ENCODE data around the gene PTPRD. TPM values are rescaled to one million over a fixed set of nuclear protein-coding genes. Genes with fewer than 3 reads are reported as not detected.

Gene PTPRD
- total RNA-seq, 2 experiments from 2014 or later = 0.03 TPM; not detected in 1

DNA sequence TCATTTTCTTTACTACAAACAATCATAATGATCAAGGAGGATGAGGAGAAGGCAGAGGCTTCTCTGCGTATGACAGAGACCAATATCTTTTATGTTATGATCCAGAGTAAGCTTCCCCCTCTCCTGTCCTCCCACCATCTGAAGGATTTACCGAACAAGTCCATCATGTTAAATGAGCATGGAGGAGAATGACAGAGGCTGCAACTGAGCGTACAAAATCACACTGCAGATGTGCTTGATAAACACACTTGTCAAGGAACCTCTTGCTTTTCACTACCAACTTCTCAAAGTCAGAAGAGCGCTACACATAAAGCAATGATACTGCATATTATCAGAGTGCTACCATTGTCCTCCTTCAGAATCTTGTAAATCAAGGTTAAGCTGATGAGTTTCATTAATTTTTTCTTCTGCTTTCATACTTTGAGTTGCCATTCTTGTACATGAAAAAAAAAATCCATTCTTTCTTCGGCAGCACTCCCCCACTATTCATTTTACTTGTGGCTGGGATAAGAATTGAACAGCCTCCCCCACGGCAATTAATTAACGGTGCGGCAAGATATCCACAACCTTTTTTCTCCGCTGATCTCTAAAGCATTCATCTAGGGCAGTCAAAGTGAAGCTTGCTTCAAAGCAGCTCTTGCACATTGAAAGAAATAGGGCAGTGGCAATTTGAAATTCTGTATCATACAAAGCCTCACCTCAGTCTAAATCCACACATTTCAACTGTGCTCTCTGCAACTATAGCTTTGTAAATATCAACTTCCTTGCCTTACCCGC lies 2139.4 kb downstream of the PTPRD start:
- no peak for TF ChIP-seq EZH2phosphoT487 (IDR thresholded peaks at IDR 0.05; ENCODE audit: borderline replicate concordance, low read depth, low read length)
- TF ChIP-seq, protein P1, sequence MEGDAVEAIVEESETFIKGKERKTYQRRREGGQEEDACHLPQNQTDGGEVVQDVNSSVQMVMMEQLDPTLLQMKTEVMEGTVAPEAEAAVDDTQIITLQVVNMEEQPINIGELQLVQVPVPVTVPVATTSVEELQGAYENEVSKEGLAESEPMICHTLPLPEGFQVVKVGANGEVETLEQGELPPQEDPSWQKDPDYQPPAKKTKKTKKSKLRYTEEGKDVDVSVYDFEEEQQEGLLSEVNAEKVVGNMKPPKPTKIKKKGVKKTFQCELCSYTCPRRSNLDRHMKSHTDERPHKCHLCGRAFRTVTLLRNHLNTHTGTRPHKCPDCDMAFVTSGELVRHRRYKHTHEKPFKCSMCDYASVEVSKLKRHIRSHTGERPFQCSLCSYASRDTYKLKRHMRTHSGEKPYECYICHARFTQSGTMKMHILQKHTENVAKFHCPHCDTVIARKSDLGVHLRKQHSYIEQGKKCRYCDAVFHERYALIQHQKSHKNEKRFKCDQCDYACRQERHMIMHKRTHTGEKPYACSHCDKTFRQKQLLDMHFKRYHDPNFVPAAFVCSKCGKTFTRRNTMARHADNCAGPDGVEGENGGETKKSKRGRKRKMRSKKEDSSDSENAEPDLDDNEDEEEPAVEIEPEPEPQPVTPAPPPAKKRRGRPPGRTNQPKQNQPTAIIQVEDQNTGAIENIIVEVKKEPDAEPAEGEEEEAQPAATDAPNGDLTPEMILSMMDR (conservative IDR thresholded peaks at IDR 0.05; ENCODE audit: low read length) = no peak
- no peak overlapping the region for H2AFZ ChIP-seq (ENCODE audit: low read length)
- DNase-seq (ENCODE audit: low spot score) = no peak
- H4K20me1 ChIP-seq (ENCODE audit: insufficient read depth, low read length) = no peaks in the 10 kb centered on the region
- no peaks in the 10 kb centered on the region for H3K79me2 ChIP-seq (ENCODE audit: insufficient read depth, low read depth, low read length)
- H3K4me3 ChIP-seq (ENCODE audit: low read depth, low read length, poor library complexity, severe bottlenecking) = no peak overlapping the region
- no peaks in the 10 kb centered on the region for H3K9me2 ChIP-seq (ENCODE audit: insufficient read depth, low read length)
- no peaks in the 10 kb centered on the region for H3K9me3 ChIP-seq (ENCODE audit: low read length)
- ChIA-PET CTCF (ENCODE audit: unreplicated experiment) (no interaction called here), POLR2A (interaction anchor here (0.7 kb wide), 1 partner anchor 73 kb away, joined by 4 read pairs; no protein-coding TSS in a partner anchor)
- no peaks in the 10 kb centered on the region for H3K36me3 ChIP-seq (ENCODE audit: insufficient read depth, low read length)
- no peak overlapping the region for H3K27ac ChIP-seq (ENCODE audit: low read depth, low read length, poor library complexity, severe bottlenecking)
- H3K4me1 ChIP-seq (ENCODE audit: insufficient read depth, low read length, poor library complexity, severe bottlenecking) = no peaks in the 10 kb centered on the region
- intact Hi-C loops (cut with micrococcal nuclease; ENCODE audit: unreplicated experiment) = no loop called here
- no peak overlapping the region for H3K4me2 ChIP-seq (ENCODE audit: low read length)
- BruUV-seq (replicated peaks) = no TSS peak

DNA sequence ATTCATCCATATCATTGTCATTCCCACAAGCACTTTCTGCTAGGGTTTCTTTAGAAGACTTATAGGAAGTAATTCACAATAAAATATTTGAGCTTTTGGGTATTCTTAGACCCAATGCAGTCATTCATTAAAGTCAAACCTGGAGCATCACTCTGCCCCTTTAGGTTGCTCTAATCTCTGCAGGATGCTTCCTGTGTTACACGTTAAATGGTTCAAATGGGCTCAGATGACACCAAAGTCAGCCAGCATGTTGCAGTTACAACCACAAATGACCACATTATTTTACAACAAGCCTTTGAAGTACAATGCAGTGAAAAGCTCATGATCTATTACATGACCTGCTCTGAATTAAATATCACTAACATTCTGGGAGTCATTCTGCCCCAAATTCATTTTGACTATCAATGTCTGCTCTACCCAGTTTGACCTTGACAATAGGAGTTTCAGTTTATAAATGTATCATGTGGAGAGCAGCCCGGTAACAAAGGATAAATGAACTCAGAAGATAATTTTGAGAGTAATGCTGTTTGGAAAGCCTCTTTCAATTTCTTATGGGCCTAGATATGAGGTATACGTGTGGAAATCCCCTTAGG lies 2144.7 kb downstream of the PTPRD start:
- CTCF ChIA-PET (ENCODE audit: unreplicated experiment) = no interaction called here
- intact Hi-C loops (cut with micrococcal nuclease; ENCODE audit: unreplicated experiment) = no loop called here
- no TSS peak for BruUV-seq (replicated peaks)
- no peaks in the 10 kb centered on the region for H3K4me1 ChIP-seq (ENCODE audit: insufficient read depth, low read length, poor library complexity, severe bottlenecking)
- no peaks in the 10 kb centered on the region for H3K79me2 ChIP-seq (ENCODE audit: insufficient read depth, low read depth, low read length)
- no peaks in the 10 kb centered on the region for H4K20me1 ChIP-seq (ENCODE audit: insufficient read depth, low read length)
- no peak for TF ChIP-seq EZH2phosphoT487 (IDR thresholded peaks at IDR 0.05; ENCODE audit: borderline replicate concordance, low read depth, low read length)
- TF ChIP-seq, protein P1 (conservative IDR thresholded peaks at IDR 0.05; ENCODE audit: low read length) = no peak
- POLR2A ChIA-PET = interaction anchor here (0.6 kb wide), 1 partner anchor 44 kb away, joined by 4 read pairs; no protein-coding TSS in a partner anchor
- H3K9me2 ChIP-seq (ENCODE audit: insufficient read depth, low read length) = no peaks in the 10 kb centered on the region
- H2AFZ ChIP-seq (ENCODE audit: low read length) = no peak overlapping the region
- H3K27ac ChIP-seq (ENCODE audit: low read depth, low read length, poor library complexity, severe bottlenecking) = no peak overlapping the region
- no peaks in the 10 kb centered on the region for H3K36me3 ChIP-seq (ENCODE audit: insufficient read depth, low read length)
- H3K4me3 ChIP-seq (ENCODE audit: low read depth, low read length, poor library complexity, severe bottlenecking) = no peak overlapping the region
- no peak for DNase-seq (ENCODE audit: low spot score)
- H3K9me3 ChIP-seq (ENCODE audit: low read length) = no peaks in the 10 kb centered on the region
- H3K4me2 ChIP-seq (ENCODE audit: low read length) = no peak overlapping the region

DNA sequence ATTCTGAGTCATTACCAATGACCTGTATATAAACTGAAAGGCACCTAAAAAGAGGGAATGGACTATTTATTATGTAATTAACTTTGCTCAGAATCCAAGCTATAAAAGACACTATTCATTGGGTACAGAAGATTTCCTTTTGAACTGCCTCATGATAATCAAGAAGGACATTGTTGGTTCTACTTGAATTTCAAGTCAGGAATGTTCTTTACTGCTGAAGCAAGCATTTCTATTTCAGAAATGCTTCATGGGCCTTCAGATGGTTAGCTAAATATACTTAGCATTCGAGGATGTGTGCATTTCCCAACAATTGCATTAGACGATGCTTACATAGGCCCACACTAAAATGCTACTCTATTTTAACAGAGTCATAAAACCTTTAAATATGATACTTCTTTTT lies 2155.0 kb downstream of the PTPRD start:
- H3K9me2 ChIP-seq (ENCODE audit: insufficient read depth, low read length) = no peaks in the 10 kb centered on the region
- no peaks in the 10 kb centered on the region for H3K36me3 ChIP-seq (ENCODE audit: insufficient read depth, low read length)
- no peak overlapping the region for H2AFZ ChIP-seq (ENCODE audit: low read length)
- intact Hi-C loops (cut with micrococcal nuclease; ENCODE audit: unreplicated experiment) = no loop called here
- TF ChIP-seq, protein P1 (conservative IDR thresholded peaks at IDR 0.05; ENCODE audit: low read length) = no peak
- TF ChIP-seq EZH2phosphoT487 (IDR thresholded peaks at IDR 0.05; ENCODE audit: borderline replicate concordance, low read depth, low read length) = no peak
- no peak overlapping the region for H3K4me3 ChIP-seq (ENCODE audit: low read depth, low read length, poor library complexity, severe bottlenecking)
- no peak for DNase-seq (ENCODE audit: low spot score)
- CTCF ChIA-PET (ENCODE audit: unreplicated experiment) = no interaction called here
- no peaks in the 10 kb centered on the region for H3K79me2 ChIP-seq (ENCODE audit: insufficient read depth, low read depth, low read length)
- H3K4me2 ChIP-seq (ENCODE audit: low read length) = no peak overlapping the region
- POLR2A ChIA-PET = no interaction called here
- H3K9me3 ChIP-seq (ENCODE audit: low read length) = no peaks in the 10 kb centered on the region
- H3K4me1 ChIP-seq (ENCODE audit: insufficient read depth, low read length, poor library complexity, severe bottlenecking) = no peaks in the 10 kb centered on the region
- BruUV-seq (replicated peaks) = no TSS peak
- no peaks in the 10 kb centered on the region for H4K20me1 ChIP-seq (ENCODE audit: insufficient read depth, low read length)
- H3K27ac ChIP-seq (ENCODE audit: low read depth, low read length, poor library complexity, severe bottlenecking) = no peak overlapping the region

Measured in OCI-LY7 (cell line).